Measurements from ENCODE around the gene ACSL1. TPM values are rescaled to one million over a fixed set of nuclear protein-coding genes. Genes with fewer than 3 reads are reported as not detected.
"Not testable (repeated sequence)": the region's sequence is repeated elsewhere in the genome, so short reads cannot be mapped to it uniquely, and the experiment has no call there.

The ACSL1 gene
- total and polyA plus RNA-seq, 2 experiments from 2014 or later, result 121 to 168 TPM

GRCh38 chr4:184784628-184785257, 41.0 kb downstream of the ACSL1 start:
- no peak overlapping the region for H2AFZ ChIP-seq
- peaks cover 5% of the 10 kb centered on the region for H3K36me3 ChIP-seq (replicated peaks; ENCODE audit: insufficient read depth, low read depth)
- no peak overlapping the region for H3K4me2 ChIP-seq
- no peaks in the 10 kb centered on the region for H3K4me1 ChIP-seq (ENCODE audit: insufficient read depth)
- no peaks in the 10 kb centered on the region for H3K27me3 ChIP-seq
- H4K20me1 ChIP-seq (ENCODE audit: insufficient read depth, poor library complexity, severe bottlenecking), result no peaks in the 10 kb centered on the region
- no peak overlapping the region for H3K27ac ChIP-seq
- TF ChIP-seq CTCF (IDR thresholded peaks at IDR 0.05; ENCODE audit: poor library complexity) (no peak), EZH2phosphoT487 (IDR thresholded peaks at IDR 0.05; ENCODE audit: low read depth, severe bottlenecking, unreplicated experiment) (no peak), EZH2 (IDR thresholded peaks at IDR 0.05; ENCODE audit: borderline replicate concordance) (no peak)
- H3K79me2 ChIP-seq, result no peaks in the 10 kb centered on the region
- no peak overlapping the region for H3K4me3 ChIP-seq
- no peaks in the 10 kb centered on the region for H3K9me3 ChIP-seq (ENCODE audit: low read depth)
- WGBS (ENCODE audit: low lambda C conversion rate, missing lambda C conversion rate), result 80% methylated on average over 8 of the region's 8 CpGs
- DNase-seq (ENCODE audit: low spot score), result no peak
- no peaks in the 10 kb centered on the region for H3K9me2 ChIP-seq (replicated peaks; ENCODE audit: insufficient read depth)

- Histone ChIP-seq H3K27ac (no peak overlapping the region), H3K36me3 (replicated peaks; ENCODE audit: insufficient read depth, low read depth) (peaks cover under 1% of the 10 kb centered on the region), H3K27me3 (no peaks in the 10 kb centered on the region), H3K79me2 (no peaks in the 10 kb centered on the region), H3K4me1 (ENCODE audit: insufficient read depth) (no peaks in the 10 kb centered on the region), H3K9me3 (ENCODE audit: low read depth) (no peaks in the 10 kb centered on the region), H2AFZ (no peak overlapping the region), H4K20me1 (ENCODE audit: insufficient read depth, poor library complexity, severe bottlenecking) (no peaks in the 10 kb centered on the region), H3K4me2 (no peak overlapping the region), H3K9me2 (replicated peaks; ENCODE audit: insufficient read depth) (no peaks in the 10 kb centered on the region), H3K4me3 (no peak overlapping the region)
- TF ChIP-seq EZH2phosphoT487 (IDR thresholded peaks at IDR 0.05; ENCODE audit: low read depth, severe bottlenecking, unreplicated experiment), result no peak
- TF ChIP-seq EZH2 (IDR thresholded peaks at IDR 0.05; ENCODE audit: borderline replicate concordance), result no peak
- TF ChIP-seq CTCF (IDR thresholded peaks at IDR 0.05; ENCODE audit: poor library complexity), result no peak
- WGBS (ENCODE audit: low lambda C conversion rate, missing lambda C conversion rate), result 79% methylated on average over 17 of the region's 17 CpGs
- no peak for DNase-seq (ENCODE audit: low spot score)
Measured at GRCh38 chr4:184782731-184783373, 42.9 kb downstream of the ACSL1 start.

- H4K20me1 ChIP-seq (ENCODE audit: insufficient read depth, poor library complexity, severe bottlenecking); H3K27me3 ChIP-seq; H3K9me2 ChIP-seq (replicated peaks; ENCODE audit: insufficient read depth); H3K36me3 ChIP-seq (replicated peaks; ENCODE audit: insufficient read depth, low read depth); H3K9me3 ChIP-seq (ENCODE audit: low read depth); H3K79me2 ChIP-seq; H3K4me3 ChIP-seq; DNase-seq (ENCODE audit: low spot score); H3K4me1 ChIP-seq (ENCODE audit: insufficient read depth); H2AFZ ChIP-seq; H3K4me2 ChIP-seq; H3K27ac ChIP-seq: not testable (repeated sequence)
- 83% methylated on average over 4 of the region's 4 CpGs for WGBS (ENCODE audit: low lambda C conversion rate, missing lambda C conversion rate)
Measured at GRCh38 chr4:184779160-184779559, 46.6 kb downstream of the ACSL1 start.

- Histone ChIP-seq H3K27me3 (no peaks in the 10 kb centered on the region), H3K4me3 (no peak overlapping the region), H2AFZ (no peak overlapping the region), H3K4me1 (ENCODE audit: insufficient read depth) (no peaks in the 10 kb centered on the region), H3K9me3 (ENCODE audit: low read depth) (no peaks in the 10 kb centered on the region), H3K27ac (no peak overlapping the region), H3K9me2 (replicated peaks; ENCODE audit: insufficient read depth) (no peaks in the 10 kb centered on the region), H3K36me3 (replicated peaks; ENCODE audit: insufficient read depth, low read depth) (no peaks in the 10 kb centered on the region), H4K20me1 (ENCODE audit: insufficient read depth, poor library complexity, severe bottlenecking) (no peaks in the 10 kb centered on the region), H3K4me2 (no peak overlapping the region), H3K79me2 (no peaks in the 10 kb centered on the region)
- no peak for TF ChIP-seq CTCF (IDR thresholded peaks at IDR 0.05; ENCODE audit: poor library complexity)
- TF ChIP-seq EZH2phosphoT487 (IDR thresholded peaks at IDR 0.05; ENCODE audit: low read depth, severe bottlenecking, unreplicated experiment), result no peak
- TF ChIP-seq EZH2 (IDR thresholded peaks at IDR 0.05; ENCODE audit: borderline replicate concordance), result no peak
- 85% methylated on average over 8 of the region's 8 CpGs for WGBS (ENCODE audit: low lambda C conversion rate, missing lambda C conversion rate)
- DNase-seq (ENCODE audit: low spot score), result no peak
Measured at GRCh38 chr4:184778325-184778724, 47.4 kb downstream of the ACSL1 start.

All from hepatocyte (in vitro differentiated cells).